Activated CD4-positive, alpha-beta T cell treated with anti-CD3 and anti-CD28 coated beads, Interleukin-2, amount 50 U/mL, for 4 hours (primary cell): ENCODE measurements around the gene NAV2.
"Not testable (repeated sequence)": the region's sequence is repeated elsewhere in the genome, so short reads cannot be mapped to it uniquely, and the experiment has no call there.

Source experiments
- DNase-seq, 2 experiments: peaks; one replicate each; pipeline ENCODE4 v3.0.0-alpha.2; 2020

Gene NAV2

DNA sequence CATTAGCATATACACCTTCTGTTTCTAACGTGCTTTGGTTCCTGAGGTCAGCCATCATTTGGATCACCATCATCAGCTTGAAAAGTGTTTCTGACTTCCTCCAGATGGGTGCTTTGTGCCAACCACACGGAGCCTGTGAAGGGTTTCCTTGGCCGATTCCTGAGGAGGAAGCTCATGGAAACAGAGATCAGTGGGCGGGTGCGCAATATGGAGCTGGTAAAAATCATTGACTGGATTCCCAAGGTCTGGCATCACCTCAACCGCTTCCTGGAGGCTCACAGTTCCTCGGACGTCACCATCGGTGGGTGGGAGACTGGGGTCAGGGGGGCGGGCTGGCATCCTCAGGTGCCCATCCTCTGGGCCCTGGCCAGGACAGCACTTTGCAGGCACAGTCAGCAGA is 392.8 kb downstream of the NAV2 start:
- no peak for DNase-seq

DNA sequence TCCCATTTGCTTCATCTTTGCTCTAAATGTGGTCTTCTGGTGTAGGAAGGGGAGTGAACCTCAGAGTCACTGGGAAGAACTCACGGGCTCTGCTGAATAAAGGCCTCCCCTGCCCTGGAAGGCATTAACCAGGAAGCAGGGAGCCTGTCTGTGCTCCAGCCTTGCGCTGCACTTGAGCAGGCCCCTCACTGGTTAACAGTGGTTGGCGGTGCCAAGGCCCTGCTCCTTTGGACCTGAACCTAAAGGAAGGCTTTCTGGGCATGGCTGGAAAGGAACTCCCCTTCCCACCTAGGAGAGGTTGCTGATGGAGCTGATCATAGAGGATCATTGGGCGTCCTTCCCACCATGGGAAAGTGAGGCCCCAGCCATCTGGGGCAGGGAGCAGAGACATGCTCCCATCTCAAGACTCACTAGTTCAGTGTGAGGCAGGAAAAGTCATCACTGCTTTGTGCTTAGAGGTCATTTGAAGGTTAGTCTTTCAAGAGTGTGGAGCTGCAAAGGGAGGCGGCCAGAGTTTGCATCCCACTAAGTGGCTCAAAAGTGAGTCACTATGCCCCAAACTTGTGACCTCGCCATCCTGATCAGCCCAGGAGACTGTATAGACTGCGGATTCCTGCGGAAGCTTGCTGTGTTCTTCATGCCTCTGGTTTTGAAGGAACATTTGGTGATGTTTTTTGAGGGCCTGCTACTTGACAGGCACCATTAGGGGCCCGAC is 397.3 kb downstream of the NAV2 start:
- no peak for DNase-seq

DNA sequence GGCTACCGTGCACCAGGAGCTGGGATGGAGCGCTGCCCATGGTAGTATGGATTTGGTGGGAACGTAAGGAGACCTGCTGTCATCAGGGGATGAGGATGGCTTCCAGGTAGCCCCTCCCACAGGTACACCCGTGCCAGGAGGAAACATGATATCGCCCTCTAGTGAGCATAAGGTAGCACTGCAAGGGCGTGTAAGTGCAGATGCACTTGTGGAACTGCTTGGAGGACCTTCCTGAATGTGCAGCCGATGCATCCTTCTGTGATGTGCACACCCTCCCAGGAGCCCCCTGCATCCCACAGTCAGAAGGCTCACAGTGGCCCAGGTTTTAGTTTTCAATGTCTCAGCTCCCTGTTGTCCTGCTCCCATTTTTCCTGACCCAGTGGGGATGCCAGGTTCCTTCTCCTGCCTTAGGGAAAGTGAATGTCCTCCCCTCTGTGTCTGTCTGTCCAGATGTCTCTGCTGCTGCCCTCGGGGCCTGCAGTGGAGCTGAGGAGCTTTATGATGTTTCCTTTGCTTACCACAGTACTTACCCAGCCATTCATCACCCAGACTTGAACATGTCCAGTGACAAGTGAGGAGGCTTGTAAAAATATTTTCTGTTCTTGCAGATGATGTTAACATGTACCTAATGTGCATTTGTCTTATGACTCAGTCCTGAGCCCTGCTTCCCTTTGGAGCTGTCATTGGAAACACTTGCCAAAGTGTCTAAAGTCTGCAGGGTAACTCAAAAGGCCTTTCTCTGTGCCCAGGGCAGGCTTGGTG is 398.5 kb downstream of the NAV2 start:
- peak; percentile 5 to 8 for DNase-seq

DNA sequence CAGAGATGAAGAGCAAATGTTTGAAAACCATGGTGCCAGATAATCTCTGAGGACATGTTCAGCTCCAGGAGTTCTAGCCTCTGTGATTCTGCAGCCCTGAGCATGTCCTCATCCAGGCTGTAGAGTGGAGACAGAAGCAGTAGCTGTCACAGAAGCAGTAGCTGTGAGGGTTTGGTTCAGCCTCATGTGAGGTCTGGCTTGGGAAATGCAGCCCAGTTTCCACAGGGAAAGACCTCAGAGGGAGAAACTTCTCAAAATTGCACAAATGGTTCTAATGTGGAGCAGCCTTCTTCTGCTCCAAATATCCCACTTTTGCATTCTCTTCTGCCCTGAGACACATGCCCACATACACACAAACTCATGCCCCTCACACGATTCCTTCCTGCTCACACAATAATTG is 399.2 kb downstream of the NAV2 start:
- DNase-seq: no peak

DNA sequence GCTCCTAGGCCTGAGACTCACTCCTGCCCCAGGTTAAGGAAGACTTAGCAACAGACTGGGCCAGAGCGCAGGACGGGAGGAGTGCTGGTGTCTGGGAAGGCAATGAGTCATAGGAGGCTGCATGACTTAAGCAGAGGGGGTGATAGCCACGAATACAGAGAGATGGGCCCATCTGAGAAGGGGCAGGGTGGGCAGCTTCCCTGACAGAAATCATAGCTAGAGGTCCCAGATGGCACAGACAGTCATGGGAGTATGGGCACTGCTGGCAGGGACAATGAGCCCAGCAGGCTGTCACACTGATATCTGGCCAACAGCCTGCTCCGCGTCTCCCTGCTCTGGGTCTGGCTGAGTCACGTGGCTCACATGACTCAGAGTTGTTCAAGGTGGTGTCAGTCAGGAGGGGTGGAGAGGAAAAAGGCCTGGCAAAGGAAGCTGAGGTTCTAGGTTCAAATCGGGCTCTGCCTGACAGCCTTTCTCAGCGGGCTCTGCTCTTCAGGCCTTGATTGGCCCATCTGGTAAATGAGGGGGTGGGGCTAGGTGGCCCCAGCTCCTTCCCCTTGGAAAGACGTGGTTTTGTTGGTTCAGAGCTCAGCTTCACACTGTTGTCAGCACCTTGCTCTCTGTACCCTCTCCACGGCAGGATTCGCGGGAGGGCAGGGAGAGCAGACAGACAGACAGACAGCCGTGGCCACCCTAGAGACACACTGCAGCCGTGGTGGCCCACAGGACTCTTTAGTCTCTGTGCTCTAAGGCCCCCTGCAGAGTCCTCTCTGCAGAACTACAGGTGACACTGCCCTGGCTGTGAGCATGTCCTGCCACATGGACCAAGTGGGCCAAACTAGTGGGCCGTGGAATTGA is 399.9 kb downstream of the NAV2 start:
- DNase-seq: no peak

DNA sequence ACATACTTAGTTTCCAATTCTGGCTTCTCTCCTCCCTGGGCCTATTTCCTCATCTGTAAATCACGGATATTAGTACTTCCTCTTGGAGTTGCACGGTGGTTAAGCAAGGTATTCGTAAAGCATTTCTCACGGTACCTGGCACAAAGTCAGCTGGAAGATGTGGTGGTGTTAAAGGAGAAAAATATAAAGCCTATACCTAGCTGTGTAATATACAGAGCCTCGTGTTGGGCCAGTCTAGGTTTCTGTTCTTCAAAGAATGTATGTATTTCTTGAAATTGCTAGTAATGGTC is 400.5 kb downstream of the NAV2 start:
- DNase-seq: no peak

DNA sequence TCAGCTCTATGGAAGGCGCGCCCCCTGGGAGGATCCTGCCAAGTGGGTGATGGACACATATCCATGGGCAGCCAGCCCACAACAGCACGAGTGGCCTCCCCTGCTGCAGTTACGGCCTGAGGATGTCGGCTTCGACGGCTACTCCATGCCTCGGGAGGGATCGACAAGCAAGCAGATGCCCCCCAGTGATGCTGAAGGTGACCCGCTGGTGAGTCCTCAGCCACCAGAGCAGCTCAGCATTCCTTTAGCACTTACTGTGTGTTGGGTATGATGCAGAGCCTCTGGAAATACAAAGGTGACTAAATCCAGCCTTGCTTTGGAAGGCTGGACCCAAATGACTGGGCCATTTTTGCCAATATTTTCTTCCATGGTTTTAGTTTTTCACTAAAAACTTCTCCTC is 402.0 kb downstream of the NAV2 start:
- DNase-seq: no peak

DNA sequence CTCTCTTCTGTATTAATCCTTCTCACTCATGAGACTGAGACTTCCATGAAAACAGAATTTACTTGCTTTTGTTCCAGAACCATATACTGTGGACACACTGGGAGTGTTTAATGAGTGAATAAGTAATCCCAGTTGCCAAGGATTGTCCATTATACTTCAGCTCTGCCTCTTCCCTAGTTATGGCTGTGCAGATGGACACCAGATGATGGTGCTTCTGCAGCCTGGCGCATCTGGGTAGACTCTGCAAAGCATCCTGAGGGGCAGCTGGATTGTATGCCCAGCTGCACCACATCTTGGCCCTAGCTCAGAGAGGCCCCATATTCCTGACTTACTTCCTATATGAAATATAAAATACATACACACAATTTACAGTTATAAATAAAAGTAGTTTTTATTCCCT is 404.2 kb downstream of the NAV2 start:
- no peak for DNase-seq

DNA sequence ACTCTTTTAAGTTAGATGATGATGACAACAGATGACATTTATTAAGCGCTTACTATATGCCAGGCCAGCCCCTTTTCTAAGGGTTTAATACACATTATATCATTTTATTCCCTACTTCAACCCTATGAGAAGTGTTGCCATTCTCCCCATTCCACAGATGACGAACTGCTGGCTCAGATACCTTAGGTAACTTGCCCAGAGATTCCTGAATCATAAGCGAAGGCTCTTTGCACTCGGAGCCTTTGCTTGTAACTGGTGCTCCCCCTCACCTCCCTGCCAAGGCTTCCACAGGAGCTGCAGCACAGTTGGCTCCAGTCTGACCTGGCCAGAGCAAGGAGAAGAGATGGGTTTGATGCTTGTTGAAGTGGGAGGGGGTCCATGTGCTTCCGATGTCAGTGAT is 404.7 kb downstream of the NAV2 start:
- DNase-seq: no peak

DNA sequence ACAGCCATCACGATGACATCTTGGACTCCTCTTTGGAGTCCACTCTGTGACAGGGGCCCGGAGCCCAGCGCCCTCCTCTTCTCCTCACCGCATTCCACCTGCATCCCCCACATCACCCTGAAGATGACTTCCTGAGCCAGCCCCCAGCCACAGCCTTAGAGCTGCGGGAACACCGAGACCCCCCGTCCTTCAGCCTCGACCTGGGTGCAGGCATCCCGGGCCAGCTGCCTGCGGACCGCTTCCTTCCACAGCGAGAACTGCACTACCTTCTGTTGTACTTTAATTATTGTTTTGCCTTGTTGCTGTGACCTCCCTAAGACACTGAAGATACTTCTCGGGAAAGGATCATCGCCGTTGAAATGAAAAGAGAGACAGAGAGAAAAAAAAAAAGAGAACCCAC is 405.6 kb downstream of the NAV2 start:
- no peak for DNase-seq

DNA sequence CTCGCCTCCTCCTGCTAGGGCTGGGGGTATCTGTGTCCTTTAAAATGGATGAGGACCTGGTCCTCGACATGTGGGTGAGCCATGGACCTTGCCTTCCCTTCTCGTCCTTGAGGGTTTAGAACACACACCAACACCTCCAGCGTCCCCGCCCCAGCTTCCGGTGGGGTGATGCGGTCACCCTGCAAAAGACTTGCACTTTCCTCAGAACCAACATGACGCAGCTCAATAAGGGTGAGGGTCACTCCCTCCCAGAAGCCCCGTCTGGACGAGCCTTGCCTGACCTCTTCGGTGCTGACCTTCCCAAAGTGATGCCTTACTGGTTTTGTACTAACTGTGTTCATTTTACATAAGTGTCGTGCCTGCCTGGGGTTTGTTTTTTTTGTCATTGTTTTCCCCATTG is 406.7 kb downstream of the NAV2 start:
- no peak for DNase-seq

DNA sequence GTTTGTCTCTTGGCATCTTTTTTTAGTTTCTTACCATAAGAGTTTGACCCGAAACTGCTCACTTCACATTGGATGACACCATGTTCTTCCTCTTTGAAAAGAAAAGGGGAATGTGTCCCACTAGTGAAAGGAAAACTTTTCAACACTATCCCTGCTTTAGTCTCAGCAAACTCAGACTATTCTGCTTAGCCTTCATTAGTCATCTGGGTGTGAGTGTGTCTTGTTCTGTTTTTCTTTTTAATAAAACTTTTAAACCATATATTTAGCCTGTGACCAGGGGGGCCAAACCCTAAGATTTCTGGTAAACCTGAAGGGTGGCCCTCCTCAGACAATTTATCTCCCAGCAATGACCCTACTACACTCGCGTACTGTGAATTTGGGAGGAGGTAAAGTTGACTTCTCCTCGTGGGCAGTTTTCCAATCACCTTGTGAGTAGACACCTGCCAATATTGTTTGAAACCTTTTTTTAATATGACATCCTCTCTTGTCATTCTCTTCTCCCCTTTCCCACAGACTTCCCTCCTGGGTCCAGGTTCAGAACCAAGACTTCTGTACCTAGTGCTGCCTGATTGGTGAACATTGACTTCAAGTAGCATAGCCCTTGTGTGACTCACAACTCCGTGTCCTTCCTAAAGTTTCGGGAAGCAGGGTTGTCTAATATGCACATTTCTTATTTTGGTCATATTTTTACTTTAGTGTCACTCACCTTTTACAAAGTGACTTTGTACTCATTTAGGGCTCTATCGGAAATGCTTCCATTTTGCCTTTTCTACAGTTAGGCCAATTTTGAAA is 407.7 kb downstream of the NAV2 start:
- DNase-seq: no peak

DNA sequence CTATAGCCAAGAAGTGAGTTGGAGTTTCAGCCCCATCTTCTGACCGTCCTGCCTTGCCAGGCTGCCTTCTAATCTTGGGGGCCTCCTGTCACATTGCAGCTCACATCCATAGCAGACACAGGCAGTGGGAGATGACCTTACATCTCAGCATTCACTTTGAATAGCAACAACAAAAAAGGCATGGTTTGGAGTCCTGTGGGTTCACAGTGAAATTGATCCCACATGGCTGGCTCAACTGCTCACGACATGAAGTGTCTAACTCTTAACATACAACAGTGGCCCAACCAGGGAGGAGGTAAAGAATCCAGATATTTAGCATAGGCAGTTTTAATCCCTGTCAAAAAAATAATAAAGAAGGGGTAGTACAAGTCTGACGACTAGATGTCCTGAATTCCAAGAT is 409.5 kb downstream of the NAV2 start:
- DNase-seq: no peak

DNA sequence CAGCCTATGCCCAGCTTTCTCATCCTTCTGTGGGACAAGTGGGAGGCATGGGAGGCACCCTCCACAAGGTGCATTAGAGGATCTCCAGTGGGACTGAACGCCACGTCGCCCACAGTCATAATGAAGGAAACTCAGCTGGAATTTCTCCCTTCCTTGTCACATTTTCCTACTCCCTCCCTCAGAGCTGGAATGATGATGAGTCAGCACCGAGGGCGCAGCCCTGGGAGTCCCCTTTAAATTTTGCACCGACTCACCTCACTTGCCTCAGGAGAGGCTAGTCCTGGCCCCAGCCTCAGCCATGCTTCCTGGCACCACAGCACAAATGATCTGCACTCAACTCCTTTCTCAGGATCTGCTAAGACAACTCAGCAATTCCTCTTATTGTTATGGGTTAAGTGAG is 413.3 kb downstream of the NAV2 start:
- DNase-seq: no peak

DNA sequence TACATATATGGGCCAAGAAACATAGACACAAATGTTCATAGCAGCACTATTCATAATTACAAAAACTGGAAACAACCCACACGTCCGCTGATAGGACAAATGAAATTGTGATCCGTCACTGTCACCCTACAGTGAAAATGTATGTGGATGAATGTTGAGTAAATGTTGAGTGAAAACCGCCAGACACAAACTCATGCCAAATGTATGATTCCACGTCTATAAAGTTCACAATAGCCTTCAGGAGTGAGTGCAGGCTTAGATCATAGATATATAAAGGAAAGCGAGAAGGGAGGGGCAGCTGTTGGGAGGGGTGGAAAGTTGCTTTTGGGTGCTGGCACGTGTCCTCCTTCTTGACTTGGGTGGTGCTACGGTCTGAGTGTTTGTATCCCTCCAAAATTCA is 414.1 kb downstream of the NAV2 start:
- DNase-seq: no peak

DNA sequence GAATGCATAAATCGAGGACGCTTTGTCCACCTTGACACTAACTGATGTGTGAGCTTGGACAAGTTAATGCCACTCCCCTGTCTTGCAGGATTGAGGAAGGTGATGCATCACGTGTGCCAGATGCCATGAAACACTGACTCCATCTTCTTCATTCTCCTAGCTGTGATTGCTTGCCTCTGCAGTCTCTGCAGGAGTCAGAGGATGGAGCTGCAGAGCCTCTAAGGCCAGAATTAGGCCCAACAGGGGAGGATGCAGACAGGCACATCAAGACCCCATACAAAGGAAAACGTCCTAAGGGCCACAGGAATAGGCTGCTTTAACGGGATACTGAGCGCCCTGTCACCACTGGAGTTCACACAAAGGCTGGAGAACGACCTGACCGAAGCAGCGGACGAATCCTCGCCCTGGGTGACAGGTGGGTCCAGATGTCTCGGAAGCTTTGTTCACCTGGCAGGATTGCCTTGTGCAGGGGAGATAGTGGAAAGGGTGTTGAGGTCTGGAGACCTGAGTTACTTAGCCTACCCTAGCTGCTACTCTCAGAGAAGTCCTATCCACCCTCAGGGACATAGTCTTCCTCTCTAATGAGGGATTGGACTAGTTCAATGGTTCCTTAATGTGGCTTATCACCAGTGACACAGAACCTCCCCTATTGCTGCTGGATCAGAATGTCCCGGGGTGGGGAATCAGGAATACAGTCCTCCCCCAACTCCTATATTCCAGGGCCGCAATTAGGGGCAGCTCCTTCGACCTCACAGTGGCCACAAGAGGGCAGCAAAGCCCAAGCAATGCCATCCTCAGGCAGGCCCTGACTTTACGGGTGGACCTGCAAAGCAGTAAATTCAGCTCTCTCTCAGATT is 415.3 kb downstream of the NAV2 start:
- DNase-seq: peak; percentile 70 to 72

DNA sequence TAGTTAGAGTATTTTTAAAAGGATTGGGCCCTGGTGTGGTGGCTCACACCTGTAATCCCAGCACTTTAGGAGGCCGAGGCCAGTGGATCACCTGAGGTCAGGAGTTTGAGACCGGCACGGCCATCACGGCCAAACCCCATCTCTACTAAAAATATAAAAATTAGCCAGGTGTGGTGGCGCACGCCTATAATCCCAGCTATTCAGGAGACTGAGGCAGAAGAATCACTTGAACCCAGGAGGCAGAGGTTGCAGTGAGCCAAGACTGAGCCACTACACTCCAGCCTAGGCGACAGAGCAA is 415.8 kb downstream of the NAV2 start:
- DNase-seq: not testable (repeated sequence)

DNA sequence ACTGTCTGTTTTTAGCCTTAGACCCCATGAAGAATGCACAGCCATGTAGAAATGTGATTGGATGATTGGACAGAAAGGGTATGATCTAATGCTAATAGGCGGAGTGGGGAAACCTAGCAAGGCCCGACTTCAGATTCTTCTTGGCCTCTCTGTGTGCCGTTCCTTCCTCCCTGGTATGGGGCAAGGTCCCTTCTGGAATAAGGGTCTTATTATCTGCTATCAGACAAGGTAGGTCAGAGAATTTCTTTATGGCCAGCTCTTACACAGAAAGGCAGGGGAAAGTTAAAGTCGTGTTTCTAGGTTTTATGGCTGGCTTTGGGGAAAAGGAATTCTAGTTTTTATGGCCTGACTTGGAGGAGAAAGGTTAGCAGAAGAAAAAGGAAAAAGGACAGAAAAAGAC is 417.0 kb downstream of the NAV2 start:
- no peak for DNase-seq

DNA sequence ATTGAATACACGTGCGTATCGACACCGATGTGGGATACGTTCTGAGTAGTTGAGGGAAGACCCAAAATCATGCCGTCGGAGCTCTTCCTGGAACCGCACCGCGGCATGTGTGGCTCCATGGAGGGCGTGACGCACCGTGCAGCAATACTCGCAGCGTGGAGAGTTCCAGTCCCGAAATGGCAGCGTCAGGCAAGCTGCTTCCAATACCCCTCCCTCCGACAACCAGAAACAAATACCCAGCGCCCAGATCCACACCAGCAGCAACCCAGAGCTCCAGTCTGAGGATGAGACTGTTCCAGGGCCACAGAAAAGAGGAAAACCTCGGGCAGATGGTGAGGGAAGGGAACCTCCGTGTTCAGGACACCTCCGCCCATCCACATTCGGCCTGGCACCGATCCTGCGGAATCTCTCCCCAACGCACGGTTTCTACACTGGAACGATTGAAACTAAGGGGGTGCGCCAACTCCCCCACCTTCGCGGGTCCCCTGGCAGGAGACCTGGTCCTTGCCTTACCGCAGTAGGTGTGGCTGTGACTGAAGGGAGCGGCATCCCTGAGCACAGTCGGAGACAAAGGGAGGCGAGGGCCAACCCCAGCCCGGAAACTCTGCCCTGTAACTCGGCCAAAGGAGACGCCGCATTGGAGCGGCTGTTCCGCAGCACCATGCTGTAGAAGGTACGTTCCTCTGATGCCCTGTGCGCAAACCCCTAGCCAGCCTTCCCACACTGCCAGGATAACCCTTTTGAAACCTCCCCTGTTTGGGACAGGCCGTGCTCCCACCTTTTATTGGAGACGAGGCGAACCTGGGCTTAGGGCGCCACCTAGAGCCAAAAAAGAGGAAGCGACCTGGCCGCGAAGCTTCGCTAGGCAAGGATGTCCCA is 419.4 kb downstream of the NAV2 start:
- DNase-seq: peak; percentile 16 to 20

DNA sequence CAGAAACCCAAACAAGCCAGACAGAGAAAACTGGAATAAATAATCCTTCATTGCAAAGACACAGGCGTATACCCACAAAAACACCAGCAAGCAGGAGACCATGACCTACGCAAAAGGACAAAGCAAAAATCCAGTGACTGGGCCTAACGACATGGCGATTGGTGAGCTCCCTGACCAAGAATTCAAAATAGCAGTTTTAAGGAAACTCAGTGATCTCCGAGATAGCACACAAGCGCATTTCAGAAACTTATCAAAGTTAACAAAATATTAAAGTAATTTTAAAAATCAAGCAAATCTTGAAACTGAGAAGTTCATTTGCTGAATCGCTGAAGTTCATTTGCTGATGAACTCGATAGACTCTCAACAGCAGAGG is 420.0 kb downstream of the NAV2 start:
- DNase-seq: no peak

DNA sequence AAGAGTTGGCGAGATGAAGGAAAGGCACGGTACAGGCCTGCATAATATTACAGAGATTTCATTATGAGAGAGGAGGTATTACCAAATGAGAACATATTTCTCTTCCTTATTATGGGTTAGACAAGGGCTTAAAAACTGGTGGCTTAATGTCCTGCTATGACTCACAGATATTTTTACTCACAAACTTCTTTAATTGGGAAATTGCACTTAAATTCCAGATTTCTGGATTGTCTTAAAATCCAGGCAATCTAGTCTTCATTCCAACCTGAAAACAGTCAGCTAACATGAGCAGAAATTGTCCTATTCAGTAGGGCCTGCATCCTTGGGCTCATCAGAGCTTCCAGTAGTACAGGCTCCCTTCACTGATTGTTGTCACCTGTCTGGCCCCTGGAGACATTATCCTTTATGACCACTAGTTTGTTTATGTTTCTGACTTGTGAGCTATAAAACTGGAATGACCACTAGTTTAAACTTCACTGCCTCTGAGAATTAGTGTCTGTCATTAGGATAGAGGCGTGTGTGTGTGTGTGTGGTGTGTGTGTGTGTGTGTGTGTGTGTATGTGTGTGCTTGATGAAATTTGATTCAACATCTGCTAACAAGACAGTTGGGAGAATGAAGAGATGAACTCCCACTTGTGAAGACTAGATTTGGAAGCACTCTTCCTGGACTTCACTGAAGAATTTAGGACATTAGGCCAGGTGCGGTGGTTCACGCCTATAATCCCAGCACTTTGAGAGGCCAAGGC is 422.5 kb downstream of the NAV2 start:
- DNase-seq: no peak
